Measurements from ENCODE around the gene TMEM54. TPM values are rescaled to one million over a fixed set of nuclear protein-coding genes. Genes with fewer than 3 reads are reported as not detected.

Gene TMEM54
- total and polyA plus RNA-seq, 11 donors, result 5.6 to 15.9 (median 9.3) TPM

DNA sequence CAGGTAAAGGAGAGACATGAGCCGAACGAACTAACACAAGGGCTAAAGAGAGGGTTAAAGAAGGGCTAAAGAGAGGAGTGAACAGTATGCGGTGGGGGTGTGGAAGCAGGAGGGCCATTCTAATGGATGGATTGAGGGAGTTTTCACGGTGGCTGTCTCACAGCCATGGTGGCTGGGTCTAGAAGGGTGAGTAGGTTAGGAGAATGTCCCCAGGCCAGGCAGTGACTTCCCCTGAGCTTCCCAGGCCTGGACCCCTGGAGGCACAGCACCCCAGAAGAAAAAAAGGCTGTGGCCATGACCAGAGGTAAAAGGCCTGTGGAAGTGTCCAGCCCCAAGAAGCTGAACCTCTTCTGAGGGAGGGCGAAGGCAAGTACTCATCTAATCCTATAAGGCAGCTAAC, 34.0 kb downstream of the TMEM54 start:
- intact Hi-C loops (cut with DNase I), result loop anchor here in 2 of 10 donors (5.0 to 10.0 kb wide), 3 partner anchors 45 to 162 kb away; partner anchors contain the start of gene SYNC (in 1 of the 2)
- Histone ChIP-seq H3K4me3 (no peak overlapping the region), H3K4me1 (peaks cover 0 to 53% (median 21%) of the 10 kb centered on the region in 12 donors), H3K9me3 (no peaks in the 10 kb centered on the region), H3K27ac (no peak overlapping the region), H3K36me3 (peaks cover 0 to 22% (median 10%) of the 10 kb centered on the region in 9 donors), H3K27me3 (peaks cover 0 to 19% (median 0%) of the 10 kb centered on the region in 9 donors)
- TF ChIP-seq POLR2A (IDR thresholded peaks at IDR 0.05), result no peak
- TF ChIP-seq, protein P1, sequence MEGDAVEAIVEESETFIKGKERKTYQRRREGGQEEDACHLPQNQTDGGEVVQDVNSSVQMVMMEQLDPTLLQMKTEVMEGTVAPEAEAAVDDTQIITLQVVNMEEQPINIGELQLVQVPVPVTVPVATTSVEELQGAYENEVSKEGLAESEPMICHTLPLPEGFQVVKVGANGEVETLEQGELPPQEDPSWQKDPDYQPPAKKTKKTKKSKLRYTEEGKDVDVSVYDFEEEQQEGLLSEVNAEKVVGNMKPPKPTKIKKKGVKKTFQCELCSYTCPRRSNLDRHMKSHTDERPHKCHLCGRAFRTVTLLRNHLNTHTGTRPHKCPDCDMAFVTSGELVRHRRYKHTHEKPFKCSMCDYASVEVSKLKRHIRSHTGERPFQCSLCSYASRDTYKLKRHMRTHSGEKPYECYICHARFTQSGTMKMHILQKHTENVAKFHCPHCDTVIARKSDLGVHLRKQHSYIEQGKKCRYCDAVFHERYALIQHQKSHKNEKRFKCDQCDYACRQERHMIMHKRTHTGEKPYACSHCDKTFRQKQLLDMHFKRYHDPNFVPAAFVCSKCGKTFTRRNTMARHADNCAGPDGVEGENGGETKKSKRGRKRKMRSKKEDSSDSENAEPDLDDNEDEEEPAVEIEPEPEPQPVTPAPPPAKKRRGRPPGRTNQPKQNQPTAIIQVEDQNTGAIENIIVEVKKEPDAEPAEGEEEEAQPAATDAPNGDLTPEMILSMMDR (IDR thresholded peaks at IDR 0.05), result no peak
- WGBS, 4 donors, result 87 to 93% (median 90%) methylated on average over 5 of the region's 5 CpGs
- DNase-seq (no peak), ATAC-seq (no peak)

DNA sequence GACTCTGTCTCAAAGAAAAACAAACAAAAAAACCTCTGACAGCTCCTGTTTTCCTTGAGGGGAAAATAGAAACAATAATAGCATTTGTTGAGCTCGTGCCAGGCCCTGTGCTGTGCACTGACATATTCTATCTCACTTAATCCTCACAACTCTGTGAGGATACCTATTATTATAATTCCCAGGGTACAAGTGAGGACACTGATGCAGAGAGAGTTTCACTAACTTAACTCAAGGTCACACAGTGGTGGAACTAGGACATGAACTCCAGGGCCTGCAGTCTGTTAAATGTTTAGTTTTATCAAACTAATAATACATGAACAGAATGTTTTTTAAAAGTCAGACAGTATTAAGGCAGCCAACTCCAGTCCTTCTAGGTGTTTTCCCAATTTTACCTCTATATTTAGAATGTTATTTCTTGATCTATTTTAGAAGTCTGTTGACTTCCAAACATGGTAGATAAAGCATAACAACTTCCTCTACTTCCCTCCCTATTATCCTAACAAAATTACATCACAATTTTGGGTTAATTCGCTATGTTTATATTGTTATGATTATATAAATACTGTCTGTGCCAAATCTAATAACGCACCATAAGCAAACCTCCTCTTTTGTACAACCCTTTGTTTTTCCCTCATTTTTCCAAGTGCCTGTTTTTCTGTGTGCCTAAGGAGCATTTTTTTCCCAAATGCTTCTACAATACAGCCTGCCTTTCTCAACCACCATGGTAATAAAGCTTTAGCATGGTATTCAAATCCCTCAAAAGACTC, 35.4 kb downstream of the TMEM54 start:
- no peak for TF ChIP-seq POLR2A (IDR thresholded peaks at IDR 0.05)
- TF ChIP-seq, protein P1 (IDR thresholded peaks at IDR 0.05), result no peak
- H3K9me3 ChIP-seq, result no peaks in the 10 kb centered on the region
- peaks cover 0 to 52% (median 29%) of the 10 kb centered on the region in 12 donors for H3K4me1 ChIP-seq
- peaks cover 0 to 6% (median 0%) of the 10 kb centered on the region in 9 donors for H3K27me3 ChIP-seq
- 35 to 53% (median 41%) methylated on average over 3 of the region's 3 CpGs for WGBS, 4 donors
- ATAC-seq (peak in 3 of 4 donors; percentile 28 to 57 (median 51)), DNase-seq (no peak)
- H3K4me3 ChIP-seq, result no peak overlapping the region
- H3K36me3 ChIP-seq, result peaks cover 0 to 34% (median 10%) of the 10 kb centered on the region in 9 donors
- intact Hi-C loops (cut with DNase I), result loop anchor here in 2 of 10 donors (5.0 to 10.0 kb wide), 3 partner anchors 44 to 161 kb away; partner anchors contain the start of gene SYNC (in 1 of the 2)
- peak overlapping the region in 10 of 12 donors; percentile 14 to 63 (median 40) for H3K27ac ChIP-seq

DNA sequence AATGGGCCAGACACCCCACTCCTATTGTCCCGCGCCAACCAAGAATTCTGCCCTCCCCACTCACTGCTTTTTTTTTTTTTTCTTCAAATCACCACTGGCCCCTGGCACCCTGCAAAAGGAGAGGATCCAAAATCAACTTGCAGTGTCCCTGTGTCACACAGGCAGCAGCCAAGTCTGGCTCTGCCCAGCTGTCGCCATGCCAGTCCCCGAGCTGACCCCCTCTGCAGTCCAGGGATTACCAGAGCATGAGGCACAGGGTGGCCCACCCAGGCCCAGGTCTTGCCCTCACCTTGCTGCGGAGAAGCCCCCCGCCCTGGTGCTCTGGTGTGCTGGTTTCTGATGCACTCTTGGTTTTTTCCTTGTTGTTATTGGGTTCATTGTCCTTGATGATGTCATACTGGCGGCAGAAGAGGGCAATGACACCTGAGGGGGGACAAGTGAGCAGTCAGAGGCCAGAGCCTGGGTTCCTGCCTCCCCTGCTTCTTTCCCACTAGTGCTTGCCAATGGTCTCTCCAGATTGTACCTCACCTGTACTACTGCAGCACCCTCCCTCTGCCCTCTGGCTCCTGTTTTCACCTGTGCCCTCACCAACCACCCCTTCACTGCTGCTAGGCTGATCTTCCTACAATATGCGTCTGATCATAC, 36.7 kb downstream of the TMEM54 start:
- Histone ChIP-seq H3K4me3 (no peak overlapping the region), H3K4me1 (peaks cover 0 to 45% (median 25%) of the 10 kb centered on the region in 12 donors), H3K9me3 (no peaks in the 10 kb centered on the region), H3K27me3 (no peaks in the 10 kb centered on the region), H3K36me3 (peaks cover 0 to 42% (median 11%) of the 10 kb centered on the region in 9 donors), H3K27ac (peak overlapping the region in 5 of 12 donors; percentile 17 to 44 (median 38))
- ATAC-seq (peak; percentile 26 to 51 (median 34)), DNase-seq (no peak)
- WGBS, 4 donors, result 80 to 83% (median 82%) methylated on average over 8 of the region's 8 CpGs
- TF ChIP-seq, protein P1 (IDR thresholded peaks at IDR 0.05), result no peak
- TF ChIP-seq POLR2A (IDR thresholded peaks at IDR 0.05), result no peak
- intact Hi-C loops (cut with DNase I), result loop anchor here in 3 of 10 donors (5.0 to 10.0 kb wide), 4 partner anchors 37 to 160 kb away; partner anchors contain the start of gene SYNC (in 1 of the 3)

DNA sequence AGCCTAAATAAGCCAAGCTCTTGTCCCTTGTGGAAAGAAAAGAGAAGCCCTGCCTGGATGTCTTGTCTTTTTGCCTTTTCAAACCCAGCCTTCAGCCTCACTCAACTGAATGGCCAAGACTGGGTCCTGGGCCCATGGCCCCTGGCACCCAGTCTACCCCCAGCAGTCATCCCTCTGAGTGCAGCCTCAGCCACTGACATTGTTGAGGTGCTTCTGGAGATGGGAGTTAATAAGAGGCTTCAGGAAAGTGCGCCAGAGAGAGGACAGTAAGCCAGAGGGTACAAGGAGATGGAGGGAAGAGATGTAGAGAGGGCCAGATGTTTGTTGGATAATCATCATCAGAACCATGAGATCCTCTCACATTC, 37.3 kb downstream of the TMEM54 start:
- TF ChIP-seq, protein P1 (IDR thresholded peaks at IDR 0.05), result no peak
- TF ChIP-seq POLR2A (IDR thresholded peaks at IDR 0.05), result no peak
- no peak overlapping the region for H3K4me3 ChIP-seq
- no peak for ATAC-seq
- H3K4me1 ChIP-seq, result peaks cover 0 to 45% (median 25%) of the 10 kb centered on the region in 12 donors
- intact Hi-C loops (cut with DNase I), result loop anchor here in 2 of 10 donors (5.0 to 10.0 kb wide), 2 partner anchors 37 to 159 kb away; partner anchors contain the start of gene SYNC (in 1 of the 2)
- H3K9me3 ChIP-seq, result no peaks in the 10 kb centered on the region
- peaks cover 0 to 48% (median 12%) of the 10 kb centered on the region in 9 donors for H3K36me3 ChIP-seq
- no peaks in the 10 kb centered on the region for H3K27me3 ChIP-seq
- peak overlapping the region in 2 of 12 donors; percentile 30 to 41 for H3K27ac ChIP-seq
- 96 to 100% (median 98%) methylated on average over 1 of the region's 1 CpG for WGBS, 4 donors
- no peak for DNase-seq
